ENCODE data around the gene BRD7. TPM values are rescaled to one million over a fixed set of nuclear protein-coding genes. Genes with fewer than 3 reads are reported as not detected.

Gene BRD7
- total and polyA plus RNA-seq, 2 donors (not counting 1 experiment from before 2014, with no cell fraction given) = 29.8 to 64.5 TPM

GRCh38 chr16:50365791-50366575, 2.8 kb downstream of the BRD7 start:
- ChIA-PET CTCF (interaction anchor here (0.6 to 3.4 kb wide), 4 partner anchors 10 to 440 kb away, joined by 3 to 28 read pairs (median 4); no protein-coding TSS in a partner anchor), POLR2A (no interaction called here)
- Histone ChIP-seq H3K27me3 (replicated peaks in 1 of 4; ENCODE audit: control extremely low read depth in 1 of 4, control insufficient read depth in 3 of 4, insufficient read depth in 4 of 4, low read length in 3 of 4) (no peaks in the 10 kb centered on the region), H4K20me1 (ENCODE audit: control insufficient read depth, insufficient read depth, low read length, poor library complexity, severe bottlenecking) (peaks cover 32% of the 10 kb centered on the region), H3K9ac (ENCODE audit: low read length) (no peak overlapping the region), H3K27ac (ENCODE audit: low read length in 2 of 2) (peak overlapping the region in 1 of 2 donors; percentile 32), H3K4me1 (ENCODE audit: control insufficient read depth in 2 of 2, insufficient read depth in 2 of 2, low read length in 2 of 2) (peaks cover 26 to 32% of the 10 kb centered on the region in 2 donors), H3K4me3 (ENCODE audit: control extremely low read depth in 1 of 5, extremely low read depth in 1 of 5, insufficient read depth in 1 of 5, low read depth in 2 of 5, low read length in 4 of 5) (no peak overlapping the region), H3K4me2 (replicated peaks; ENCODE audit: low read depth, low read length, poor library complexity, severe bottlenecking) (peak overlapping the region; percentile 79), H3K9me3 (ENCODE audit: control extremely low read depth in 1 of 3, control insufficient read depth in 2 of 3, insufficient read depth in 1 of 3, low read length in 2 of 3) (no peaks in the 10 kb centered on the region), H3K79me2 (ENCODE audit: control insufficient read depth, insufficient read depth, low read length) (peaks cover 84% of the 10 kb centered on the region), H3K36me3 (replicated peaks in 1 of 2; ENCODE audit: control extremely low read depth in 1 of 2, control insufficient read depth in 1 of 2, extremely low read depth in 1 of 2, insufficient read depth in 2 of 2, low read length in 1 of 2) (peaks cover 20 to 35% of the 10 kb centered on the region in 2 experiments), H2AFZ (ENCODE audit: insufficient read depth, low read depth, low read length, poor library complexity, severe bottlenecking) (no peak overlapping the region)
- intact Hi-C loops (cut with micrococcal nuclease) = loop anchor here (5.0 kb wide), 1 partner anchor 339 kb away; the partner anchor contains the start of gene CNEP1R1
- TF ChIP-seq EZH2 (IDR thresholded peaks at IDR 0.05; ENCODE audit: borderline replicate concordance, insufficient read depth, low read depth, low read length, poor library complexity, severe bottlenecking) (no peak), CTCF (IDR thresholded peaks at IDR 0.05) (no peak)
- Mint-ChIP-seq H3K4me3 (peak overlapping the region; percentile 57), H3K27me3 (no peaks in the 10 kb centered on the region), H3K4me1 (peaks cover 51% of the 10 kb centered on the region), H3K9me3 (ENCODE audit: insufficient read depth) (no peaks in the 10 kb centered on the region), H3K27ac (no peak overlapping the region)
- DNase-seq = no peak
- no peak for ATAC-seq (ENCODE audit: low read depth)
- no CpG with 5 or more reads among the region's 2 CpGs for WGBS (ENCODE audit: insufficient coverage)

- peaks cover 58% of the 10 kb centered on the region for H3K4me1 Mint-ChIP-seq
- Histone ChIP-seq H3K9me3 (ENCODE audit: control extremely low read depth in 1 of 3, control insufficient read depth in 2 of 3, insufficient read depth in 1 of 3, low read length in 2 of 3) (no peaks in the 10 kb centered on the region), H2AFZ (ENCODE audit: insufficient read depth, low read depth, low read length, poor library complexity, severe bottlenecking) (no peak overlapping the region), H3K27ac (ENCODE audit: low read length in 2 of 2) (no peak overlapping the region), H3K36me3 (replicated peaks in 1 of 2; ENCODE audit: control extremely low read depth in 1 of 2, control insufficient read depth in 1 of 2, extremely low read depth in 1 of 2, insufficient read depth in 2 of 2, low read length in 1 of 2) (peaks cover 28 to 45% of the 10 kb centered on the region in 2 experiments), H3K4me3 (ENCODE audit: control extremely low read depth in 1 of 5, extremely low read depth in 1 of 5, insufficient read depth in 1 of 5, low read depth in 2 of 5, low read length in 4 of 5) (no peak overlapping the region), H3K4me1 (ENCODE audit: control insufficient read depth in 2 of 2, insufficient read depth in 2 of 2, low read length in 2 of 2) (peaks cover 21 to 28% of the 10 kb centered on the region in 2 donors), H3K4me2 (replicated peaks; ENCODE audit: low read depth, low read length, poor library complexity, severe bottlenecking) (no peak overlapping the region), H3K9ac (ENCODE audit: low read length) (no peak overlapping the region), H3K27me3 (replicated peaks in 1 of 4; ENCODE audit: control extremely low read depth in 1 of 4, control insufficient read depth in 3 of 4, insufficient read depth in 4 of 4, low read length in 3 of 4) (no peaks in the 10 kb centered on the region), H3K79me2 (ENCODE audit: control insufficient read depth, insufficient read depth, low read length) (peaks cover 91% of the 10 kb centered on the region), H4K20me1 (ENCODE audit: control insufficient read depth, insufficient read depth, low read length, poor library complexity, severe bottlenecking) (peaks cover 46% of the 10 kb centered on the region)
- ATAC-seq (ENCODE audit: low read depth) = no peak
- no peak for DNase-seq
- no peaks in the 10 kb centered on the region for H3K9me3 Mint-ChIP-seq (ENCODE audit: insufficient read depth)
- no peak overlapping the region for H3K27ac Mint-ChIP-seq
- intact Hi-C loops (cut with micrococcal nuclease) = no loop called here
- no peak overlapping the region for H3K4me3 Mint-ChIP-seq
- WGBS (ENCODE audit: insufficient coverage) = no CpG with 5 or more reads among the region's 10 CpGs
- TF ChIP-seq CTCF (IDR thresholded peaks at IDR 0.05) (no peak), EZH2 (IDR thresholded peaks at IDR 0.05; ENCODE audit: borderline replicate concordance, insufficient read depth, low read depth, low read length, poor library complexity, severe bottlenecking) (no peak)
- CTCF ChIA-PET = interaction anchor here (0.6 to 2.0 kb wide), 4 partner anchors 8 to 302 kb away, joined by 3 to 10 read pairs (median 4); no protein-coding TSS in a partner anchor
- POLR2A ChIA-PET = interaction anchor here (0.7 kb wide), 1 partner anchor 281 kb away, joined by 3 read pairs; no protein-coding TSS in a partner anchor
- H3K27me3 Mint-ChIP-seq = no peaks in the 10 kb centered on the region
Observed at GRCh38 chr16:50363656-50364055, 5.1 kb downstream of the BRD7 start.
